Motor neuron (in vitro differentiated cells): ENCODE data around the gene TMC2. TPM values are rescaled to one million over a fixed set of nuclear protein-coding genes. Genes with fewer than 3 reads are reported as not detected.

Experiments
- total RNA-seq, 8 experiments: library from RNA; unstranded; fragments of 300-600 nt; gene quantifications; 2 replicates each; pipeline versions ENCODE4 v1.2.3 to v1.2.4, GENCODE V29; 2022

Gene TMC2
- total RNA-seq, 8 experiments from 2014 or later: 0.05 to 0.62 (median 0.17) TPM

Other genes with a start within 250 kb of the TMC2 start
- 1 to 10 TPM in 1 of 8 experiments, under 1 TPM in 5, not detected in 2; 0.05 to 2.8 (median 0.30) TPM for gene TGM3, start 240.6 kb upstream of the TMC2 start, total RNA-seq
- under 1 TPM in 2 of 8 experiments, not detected in 6; 0.24 to 0.27 TPM for gene TGM6, start 155.7 kb upstream of the TMC2 start, total RNA-seq
- 100 to 1,000 TPM in 5 of 8 experiments, 10 to 100 TPM in 3; 80.4 to 299 (median 151) TPM for gene SNRPB, start 65.8 kb upstream of the TMC2 start, total RNA-seq
- 10 to 100 TPM in 5 of 8 experiments, 1 to 10 TPM in 3; 8.8 to 14.4 (median 10.9) TPM for gene ZNF343, start 27.7 kb upstream of the TMC2 start, total RNA-seq
- 100 to 1,000 TPM; 131 to 482 (median 213) TPM for gene NOP56, start 116.1 kb downstream of the TMC2 start, total RNA-seq
- gene IDH3B, start 127.6 kb downstream of the TMC2 start, total RNA-seq: 100 to 1,000 TPM in 3 of 8 experiments, 10 to 100 TPM in 5; 53.1 to 119 (median 74.9) TPM
- 10 to 100 TPM in 2 of 8 experiments, 1 to 10 TPM in 6; 1.4 to 14.3 (median 8.2) TPM for gene EBF4, start 156.2 kb downstream of the TMC2 start, total RNA-seq